Panc1 (cell line): ENCODE measurements around the gene NBPF1.
"Not testable (repeated sequence)": the region's sequence is repeated elsewhere in the genome, so short reads cannot be mapped to it uniquely, and the experiment has no call there.

Experiments used
- POLR2AphosphoS5 ChIP-seq: IDR thresholded peaks from 2 replicates; pipeline ENCODE4 v1.6.1; 2012; ENCODE audit warnings: mild to moderate bottlenecking, low read depth, low read length, moderate library complexity
- TF ChIP-seq, protein P1 (sequence below): fragments of 450-650 bp; IDR thresholded peaks from 2 replicates; pipeline ENCODE4 v1.5.1; 2017; ENCODE audit warnings: mild to moderate bottlenecking
- TF ChIP-seq, protein P2 (sequence below), 2 experiments: IDR thresholded peaks; 2 replicates each; pipeline ENCODE4 v1.6.1; 2011 to 2012; ENCODE audit warnings: low read depth in 2 of 2, control low read depth in 1 of 2, low read length in 1 of 2, mild to moderate bottlenecking in 1 of 2, moderate library complexity in 1 of 2; ENCODE audit not compliant: insufficient read depth in 1 of 2

DNA sequence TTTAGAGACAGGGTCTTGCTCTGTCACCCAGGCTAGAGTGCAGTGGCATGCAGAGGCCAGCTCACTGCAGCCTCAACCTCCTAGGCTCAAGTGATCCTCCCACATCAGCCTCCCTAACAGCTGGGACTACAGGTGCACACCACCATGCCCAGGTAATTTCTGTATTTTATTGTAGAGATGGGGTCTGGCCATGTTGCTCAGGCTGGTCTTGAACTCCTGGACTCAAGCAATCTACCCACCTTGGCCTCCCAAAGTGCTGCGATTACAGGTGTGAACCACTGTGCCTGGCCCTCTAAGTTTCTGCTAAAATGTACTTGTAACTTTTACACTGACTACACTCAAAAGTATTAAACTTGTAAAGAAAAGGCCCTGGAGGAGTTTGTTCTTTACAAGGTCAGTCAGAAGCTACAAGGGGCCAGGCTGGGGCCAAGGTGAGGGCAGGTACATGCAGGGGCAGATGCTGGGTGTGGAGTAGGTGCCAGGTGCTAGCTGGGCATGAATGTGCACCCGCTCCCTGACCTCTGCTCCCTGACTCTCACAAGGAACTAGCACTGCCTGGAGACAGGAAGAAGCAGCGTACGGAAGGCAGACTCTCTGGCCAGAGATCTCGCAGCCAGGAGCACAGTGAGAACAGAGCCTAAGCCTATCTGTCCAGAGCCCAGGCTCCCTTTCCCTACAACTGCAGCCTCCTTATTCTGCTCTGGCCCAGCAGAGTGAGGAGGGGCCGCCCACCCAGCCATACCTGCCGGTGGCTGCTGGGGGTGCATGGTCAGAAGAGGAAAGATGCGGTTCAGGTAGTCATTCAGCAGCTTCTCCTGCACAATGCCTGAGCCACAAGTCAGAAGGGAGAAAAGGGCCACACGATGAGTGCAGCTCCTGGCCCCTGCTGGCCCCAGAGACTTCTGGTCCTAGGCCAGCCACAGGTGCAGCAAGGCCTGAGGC, 28.9 kb upstream of the NBPF1 start:
- TF ChIP-seq POLR2AphosphoS5: not testable (repeated sequence)
- TF ChIP-seq, protein P1, sequence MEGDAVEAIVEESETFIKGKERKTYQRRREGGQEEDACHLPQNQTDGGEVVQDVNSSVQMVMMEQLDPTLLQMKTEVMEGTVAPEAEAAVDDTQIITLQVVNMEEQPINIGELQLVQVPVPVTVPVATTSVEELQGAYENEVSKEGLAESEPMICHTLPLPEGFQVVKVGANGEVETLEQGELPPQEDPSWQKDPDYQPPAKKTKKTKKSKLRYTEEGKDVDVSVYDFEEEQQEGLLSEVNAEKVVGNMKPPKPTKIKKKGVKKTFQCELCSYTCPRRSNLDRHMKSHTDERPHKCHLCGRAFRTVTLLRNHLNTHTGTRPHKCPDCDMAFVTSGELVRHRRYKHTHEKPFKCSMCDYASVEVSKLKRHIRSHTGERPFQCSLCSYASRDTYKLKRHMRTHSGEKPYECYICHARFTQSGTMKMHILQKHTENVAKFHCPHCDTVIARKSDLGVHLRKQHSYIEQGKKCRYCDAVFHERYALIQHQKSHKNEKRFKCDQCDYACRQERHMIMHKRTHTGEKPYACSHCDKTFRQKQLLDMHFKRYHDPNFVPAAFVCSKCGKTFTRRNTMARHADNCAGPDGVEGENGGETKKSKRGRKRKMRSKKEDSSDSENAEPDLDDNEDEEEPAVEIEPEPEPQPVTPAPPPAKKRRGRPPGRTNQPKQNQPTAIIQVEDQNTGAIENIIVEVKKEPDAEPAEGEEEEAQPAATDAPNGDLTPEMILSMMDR: not testable (repeated sequence)
- TF ChIP-seq, protein P2, sequence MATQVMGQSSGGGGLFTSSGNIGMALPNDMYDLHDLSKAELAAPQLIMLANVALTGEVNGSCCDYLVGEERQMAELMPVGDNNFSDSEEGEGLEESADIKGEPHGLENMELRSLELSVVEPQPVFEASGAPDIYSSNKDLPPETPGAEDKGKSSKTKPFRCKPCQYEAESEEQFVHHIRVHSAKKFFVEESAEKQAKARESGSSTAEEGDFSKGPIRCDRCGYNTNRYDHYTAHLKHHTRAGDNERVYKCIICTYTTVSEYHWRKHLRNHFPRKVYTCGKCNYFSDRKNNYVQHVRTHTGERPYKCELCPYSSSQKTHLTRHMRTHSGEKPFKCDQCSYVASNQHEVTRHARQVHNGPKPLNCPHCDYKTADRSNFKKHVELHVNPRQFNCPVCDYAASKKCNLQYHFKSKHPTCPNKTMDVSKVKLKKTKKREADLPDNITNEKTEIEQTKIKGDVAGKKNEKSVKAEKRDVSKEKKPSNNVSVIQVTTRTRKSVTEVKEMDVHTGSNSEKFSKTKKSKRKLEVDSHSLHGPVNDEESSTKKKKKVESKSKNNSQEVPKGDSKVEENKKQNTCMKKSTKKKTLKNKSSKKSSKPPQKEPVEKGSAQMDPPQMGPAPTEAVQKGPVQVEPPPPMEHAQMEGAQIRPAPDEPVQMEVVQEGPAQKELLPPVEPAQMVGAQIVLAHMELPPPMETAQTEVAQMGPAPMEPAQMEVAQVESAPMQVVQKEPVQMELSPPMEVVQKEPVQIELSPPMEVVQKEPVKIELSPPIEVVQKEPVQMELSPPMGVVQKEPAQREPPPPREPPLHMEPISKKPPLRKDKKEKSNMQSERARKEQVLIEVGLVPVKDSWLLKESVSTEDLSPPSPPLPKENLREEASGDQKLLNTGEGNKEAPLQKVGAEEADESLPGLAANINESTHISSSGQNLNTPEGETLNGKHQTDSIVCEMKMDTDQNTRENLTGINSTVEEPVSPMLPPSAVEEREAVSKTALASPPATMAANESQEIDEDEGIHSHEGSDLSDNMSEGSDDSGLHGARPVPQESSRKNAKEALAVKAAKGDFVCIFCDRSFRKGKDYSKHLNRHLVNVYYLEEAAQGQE (IDR thresholded peaks at IDR 0.05; ENCODE audit: insufficient read depth in 1 of 2, low read depth in 2 of 2, low read length in 1 of 2): not testable (repeated sequence)
